Right renal pelvis (tissue), 4 donors: Measurements from ENCODE around the gene LRRK1. TPM values are rescaled to one million over a fixed set of nuclear protein-coding genes. Genes with fewer than 3 reads are reported as not detected.

Experiments used
- DNase-seq, 4 donors: peaks; one replicate each; pipeline ENCODE4 v3.0.0-alpha.2; 2013; ENCODE audit warnings: low read depth in 4 of 4, low spot score in 3 of 4, missing footprints in 1 of 4
- polyA plus RNA-seq, 4 donors: library from polyadenylated mRNA; unstranded; fragments of 120-200 nt; gene quantifications; one replicate each; pipeline ENCODE4 v1.2.1, GENCODE V29; 2013; ENCODE audit not compliant: insufficient read length in 4 of 4

The LRRK1 gene
- polyA plus RNA-seq, 4 donors: 2.6 to 4.9 (median 3.0) TPM

- no peak for DNase-seq
Measured at GRCh38 chr15:101018450-101018849, 99.3 kb downstream of the LRRK1 start.

- DNase-seq: no peak
Measured at GRCh38 chr15:101019366-101019896, 100.3 kb downstream of the LRRK1 start.

GRCh38 chr15:101020451-101020850, 101.3 kb downstream of the LRRK1 start:
- no peak for DNase-seq

- DNase-seq: no peak
Measured at GRCh38 chr15:101020945-101021344, 101.8 kb downstream of the LRRK1 start.

GRCh38 chr15:101022306-101022705, 103.1 kb downstream of the LRRK1 start:
- DNase-seq: no peak

GRCh38 chr15:101022876-101023275, 103.7 kb downstream of the LRRK1 start:
- DNase-seq: no peak

- no peak for DNase-seq
Measured at GRCh38 chr15:101023501-101024072, 104.4 kb downstream of the LRRK1 start.

- no peak for DNase-seq
Measured at GRCh38 chr15:101024073-101024695, 105.0 kb downstream of the LRRK1 start.

GRCh38 chr15:101024706-101025500, 105.7 kb downstream of the LRRK1 start:
- no peak for DNase-seq

GRCh38 chr15:101025501-101025885, 106.3 kb downstream of the LRRK1 start:
- DNase-seq: no peak

- no peak for DNase-seq
Measured at GRCh38 chr15:101025896-101026631, 106.9 kb downstream of the LRRK1 start.

GRCh38 chr15:101026656-101027272, 107.6 kb downstream of the LRRK1 start:
- DNase-seq: no peak

GRCh38 chr15:101027273-101027901, 108.2 kb downstream of the LRRK1 start:
- no peak for DNase-seq

GRCh38 chr15:101027920-101028319, 108.8 kb downstream of the LRRK1 start:
- no peak for DNase-seq

- no peak for DNase-seq
Measured at GRCh38 chr15:101028321-101028720, 109.2 kb downstream of the LRRK1 start.

- no peak for DNase-seq
Measured at GRCh38 chr15:101028772-101029438, 109.7 kb downstream of the LRRK1 start.

- no peak for DNase-seq
Measured at GRCh38 chr15:101029971-101030661, 111.0 kb downstream of the LRRK1 start.

GRCh38 chr15:101031213-101031612, 112.1 kb downstream of the LRRK1 start:
- no peak for DNase-seq

GRCh38 chr15:101033801-101034200, 114.6 kb downstream of the LRRK1 start:
- DNase-seq: no peak
